Stimulated activated CD8-positive, alpha-beta memory T cell treated with anti-CD3 and anti-CD28 coated beads, Interleukin-2, amount 100 ng/mL, for 48 hours (primary cell): ENCODE data around the gene SNX14.

ENCODE experiments used
- DNase-seq, 2 donors: peaks; one replicate each; pipeline ENCODE4 v3.0.0-alpha.2; 2020; ENCODE audit warnings: low read depth in 2 of 2

The SNX14 gene

DNA sequence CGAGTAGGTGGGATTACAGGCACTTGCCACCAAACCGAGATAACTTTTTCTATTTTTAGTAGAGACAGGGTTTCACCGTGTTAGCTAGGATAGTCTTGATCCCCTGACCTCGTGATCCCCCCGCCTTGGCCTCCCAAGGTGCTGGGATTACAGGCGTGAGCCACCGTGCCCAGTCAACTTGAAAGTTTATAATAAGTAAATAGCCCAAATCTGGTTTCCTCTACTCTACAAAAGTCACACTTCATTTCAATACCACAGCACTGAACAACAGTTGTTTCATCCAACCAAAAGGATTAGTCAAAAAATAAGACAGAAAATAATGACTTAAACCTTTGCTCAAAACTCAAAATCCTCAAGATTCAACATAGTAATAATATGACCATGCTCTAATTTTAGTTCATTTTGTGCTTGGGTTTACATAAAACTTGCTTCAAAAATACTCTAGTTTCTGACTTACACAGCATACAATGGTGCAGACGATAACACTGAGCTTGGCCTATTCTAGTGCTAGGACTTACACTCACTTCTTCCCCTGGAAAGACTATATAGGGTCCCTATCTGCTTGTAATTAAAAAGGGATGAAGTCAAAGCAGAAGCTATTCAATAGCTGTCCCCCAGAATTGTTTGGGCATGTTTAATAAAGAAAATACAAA lies 87.1 kb downstream of the SNX14 start:
- no peak for DNase-seq

GRCh38 chr6:85498596-85499258 lies 94.9 kb downstream of the SNX14 start:
- DNase-seq, result no peak

DNA sequence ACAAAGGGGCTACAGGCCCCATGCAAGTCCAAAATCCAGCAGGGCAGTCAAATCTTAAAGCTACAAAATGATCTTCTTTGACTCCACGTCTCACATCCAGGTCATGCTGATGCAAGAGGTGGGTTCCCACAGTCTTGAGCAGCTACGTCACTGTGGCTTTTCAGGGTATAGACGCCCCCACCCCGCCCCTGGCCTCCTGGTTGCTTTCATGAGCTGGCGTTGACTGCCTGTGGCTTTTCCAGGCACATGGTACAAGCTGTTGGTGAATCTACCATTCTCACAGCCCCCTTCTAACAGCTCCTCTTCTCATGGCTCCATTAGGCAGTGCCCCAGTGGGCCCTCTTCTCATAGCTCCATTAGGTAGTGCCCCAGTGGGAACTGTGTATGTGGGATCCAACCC lies 96.8 kb downstream of the SNX14 start:
- no peak for DNase-seq

- no peak for DNase-seq
These were observed 97.6 kb downstream of the SNX14 start for GRCh38 chr6:85496009-85496579.

GRCh38 chr6:85494547-85495536 lies 98.8 kb downstream of the SNX14 start:
- no peak for DNase-seq

- no peak for DNase-seq
These were observed 100.3 kb downstream of the SNX14 start for GRCh38 chr6:85493389-85493788.

DNA sequence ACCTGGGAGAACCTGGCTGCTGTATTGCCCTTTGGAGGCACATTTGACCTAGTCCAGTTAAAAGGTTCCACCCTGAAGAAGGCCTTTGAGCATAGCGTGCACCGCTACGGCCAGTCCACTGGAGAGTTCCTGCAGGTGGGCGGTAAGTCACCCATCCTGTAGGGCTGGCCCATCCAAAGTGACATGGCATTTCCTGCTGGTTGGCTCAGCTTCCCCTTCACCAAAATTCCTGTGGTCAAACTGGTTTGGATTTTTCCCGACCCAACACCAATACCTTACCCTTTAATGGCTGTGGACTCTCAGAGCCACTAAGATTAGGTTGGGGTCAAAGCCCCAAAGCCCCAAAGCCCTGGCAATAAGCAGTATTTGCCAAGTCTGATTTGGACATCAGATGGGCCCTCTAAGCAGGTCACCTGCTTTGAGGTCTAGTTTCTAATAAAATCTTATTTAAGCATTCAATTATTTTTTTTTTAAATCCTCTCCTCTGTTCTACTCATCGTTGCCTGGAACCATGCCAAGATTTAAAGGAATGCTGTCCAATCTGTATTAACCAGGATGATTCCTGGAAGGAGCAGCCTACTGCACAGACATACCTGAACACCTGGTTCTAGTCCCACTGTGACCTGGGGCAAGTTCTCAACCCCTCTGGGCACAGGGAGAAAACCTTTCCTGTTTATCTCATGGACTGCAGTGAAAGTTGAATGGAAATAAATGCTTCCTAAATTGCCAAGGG lies 103.0 kb downstream of the SNX14 start:
- DNase-seq, result no peak

DNA sequence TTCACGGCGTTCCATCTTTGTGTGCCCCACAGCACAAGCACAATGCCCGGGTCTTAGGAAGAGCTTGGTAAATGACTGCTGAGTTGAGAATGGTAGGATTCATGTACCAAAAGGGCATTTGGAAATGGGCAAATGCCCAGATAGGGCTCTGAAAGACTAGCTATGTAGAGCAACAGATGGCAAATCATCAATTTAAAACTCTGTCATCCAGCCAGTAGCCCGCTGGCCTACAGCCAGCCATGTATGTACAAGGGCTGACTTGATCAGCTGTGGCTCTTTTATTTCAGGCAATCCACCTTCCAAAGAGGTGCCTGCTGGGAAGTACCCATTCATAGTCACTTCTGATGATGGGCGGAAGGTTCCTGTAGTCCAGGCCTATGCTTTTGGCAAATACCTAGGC lies 108.7 kb downstream of the SNX14 start:
- DNase-seq, result no peak

DNA sequence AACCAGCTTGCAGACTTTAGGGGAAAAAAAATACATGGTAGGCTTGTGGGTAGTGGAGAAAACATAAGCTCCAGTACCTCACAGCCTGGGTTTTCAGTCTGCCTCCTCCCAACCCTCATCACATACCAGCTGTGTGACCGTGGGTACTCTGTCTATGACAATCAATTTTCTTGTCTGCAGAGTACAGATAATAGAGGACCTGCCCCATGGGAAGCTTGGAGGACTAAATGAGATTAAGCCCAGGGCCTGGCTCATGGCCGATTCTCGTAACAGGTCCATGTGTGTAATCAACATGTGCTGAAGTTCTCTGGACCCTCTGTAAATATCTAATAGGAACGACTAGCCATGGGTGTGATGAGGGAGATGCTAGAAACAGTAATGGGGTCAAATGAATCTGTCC lies 109.8 kb downstream of the SNX14 start:
- DNase-seq, result no peak

- peak; percentile 71 to 83 for DNase-seq
These were observed 110.6 kb downstream of the SNX14 start for GRCh38 chr6:85482905-85483700.

DNA sequence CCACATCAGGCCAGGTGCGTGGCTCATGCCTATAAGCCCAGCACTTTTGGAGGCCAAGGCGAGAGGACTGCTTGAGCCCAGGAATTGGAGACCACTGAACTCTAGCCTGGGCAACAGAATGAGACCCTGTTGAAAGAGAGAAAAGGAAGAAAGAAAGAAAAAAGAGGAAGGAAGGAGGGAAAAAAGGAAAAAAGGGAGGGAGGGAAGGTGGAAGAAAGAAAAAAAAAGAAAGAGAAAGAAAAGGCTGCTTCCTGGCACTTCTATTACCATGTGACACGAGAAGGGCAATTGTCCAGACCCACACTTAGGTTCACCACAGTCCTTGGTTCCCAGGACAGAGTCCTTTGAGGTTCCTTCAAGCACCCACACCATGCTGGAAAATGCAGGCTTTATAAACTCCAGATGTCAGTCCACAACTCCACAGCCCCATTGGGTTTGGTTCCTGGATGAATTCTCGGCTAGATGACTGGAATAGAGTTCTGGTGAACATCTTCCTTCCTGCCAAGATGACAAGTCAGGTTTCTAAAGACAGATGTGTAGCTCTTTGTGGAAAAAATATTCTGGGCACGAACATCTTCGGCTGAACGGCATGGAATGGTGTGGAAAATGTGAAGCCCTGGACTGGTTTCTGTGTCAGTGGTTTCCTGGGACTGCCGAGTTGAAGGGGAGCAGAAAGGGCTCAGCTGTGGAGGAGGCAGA lies 111.3 kb downstream of the SNX14 start:
- no peak for DNase-seq

DNA sequence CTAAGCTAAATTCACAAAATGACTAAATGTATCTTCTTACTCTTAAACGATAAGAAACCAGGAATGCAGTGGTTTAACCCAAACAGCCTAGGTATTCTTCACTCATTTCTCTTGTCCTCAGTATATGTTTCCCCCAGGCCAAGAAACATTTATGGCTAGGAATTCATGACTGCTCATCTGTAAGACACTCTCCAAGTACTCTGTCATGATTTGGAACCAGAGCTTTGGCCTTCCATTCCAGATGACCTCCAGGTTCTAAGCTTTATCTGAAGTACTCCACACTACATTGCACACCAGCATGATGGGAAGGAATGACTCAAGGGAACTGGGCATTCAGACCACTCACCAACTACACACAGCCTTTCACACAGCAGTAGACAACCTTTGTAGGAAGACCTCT lies 114.5 kb downstream of the SNX14 start:
- DNase-seq, result no peak

DNA sequence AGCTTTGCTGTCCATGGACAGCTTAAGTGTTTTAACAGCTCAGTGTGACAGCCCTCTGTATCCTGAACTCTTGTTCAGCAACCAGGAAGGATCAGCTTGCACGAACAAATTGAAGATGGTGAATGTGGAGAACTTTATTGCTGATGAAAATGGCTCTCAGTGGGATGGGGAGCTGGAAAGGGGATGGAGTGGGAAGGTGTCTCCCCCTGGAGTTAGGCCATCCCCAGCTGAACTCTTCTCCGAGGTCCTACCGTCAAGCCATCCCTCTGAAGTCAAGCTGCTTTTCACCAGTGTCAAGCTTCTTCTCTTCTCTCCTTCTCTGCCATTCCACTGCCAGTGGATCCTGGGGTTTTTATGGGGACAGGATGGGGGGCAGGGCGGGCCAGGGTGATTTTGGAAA lies 117.1 kb downstream of the SNX14 start:
- no peak for DNase-seq

DNA sequence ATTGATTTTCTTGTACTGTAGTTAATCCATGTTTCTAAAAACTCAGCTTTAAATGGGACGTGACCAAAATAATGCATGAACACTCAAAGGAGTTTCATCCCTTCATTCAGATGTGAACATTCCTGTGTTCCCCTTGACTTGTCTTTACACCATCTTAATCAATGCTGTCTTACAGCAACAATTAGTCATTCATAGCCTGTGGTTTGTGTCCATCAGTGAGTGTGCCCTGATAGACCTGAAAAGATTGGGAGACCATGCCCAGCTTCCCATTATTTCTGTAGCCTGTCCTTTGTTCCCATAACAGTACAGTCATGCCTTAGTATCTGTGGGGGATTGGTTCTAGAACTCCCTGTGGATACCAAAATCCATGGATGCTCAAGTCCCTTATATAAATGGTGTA lies 119.9 kb downstream of the SNX14 start:
- no peak for DNase-seq

GRCh38 chr6:85472744-85473143 lies 120.9 kb downstream of the SNX14 start:
- no peak for DNase-seq

DNA sequence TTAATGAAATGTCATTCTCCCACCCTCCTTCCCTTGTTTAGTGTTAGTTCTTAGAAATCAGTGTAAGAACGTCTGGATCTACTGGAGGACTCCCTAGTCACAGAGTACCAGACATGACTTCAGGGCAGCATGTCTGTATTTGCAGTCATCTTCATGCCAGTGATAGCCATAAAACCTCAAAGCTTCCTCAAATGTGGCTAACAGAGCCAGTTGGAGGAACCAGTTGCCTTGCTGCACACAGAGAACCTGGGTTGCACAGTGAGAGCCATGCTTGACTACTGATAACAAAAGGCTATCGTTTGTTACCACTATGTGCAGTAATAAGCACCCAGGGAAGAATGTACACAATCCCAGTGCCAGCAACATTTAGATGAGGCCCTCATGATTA lies 123.6 kb downstream of the SNX14 start:
- no peak for DNase-seq

DNA sequence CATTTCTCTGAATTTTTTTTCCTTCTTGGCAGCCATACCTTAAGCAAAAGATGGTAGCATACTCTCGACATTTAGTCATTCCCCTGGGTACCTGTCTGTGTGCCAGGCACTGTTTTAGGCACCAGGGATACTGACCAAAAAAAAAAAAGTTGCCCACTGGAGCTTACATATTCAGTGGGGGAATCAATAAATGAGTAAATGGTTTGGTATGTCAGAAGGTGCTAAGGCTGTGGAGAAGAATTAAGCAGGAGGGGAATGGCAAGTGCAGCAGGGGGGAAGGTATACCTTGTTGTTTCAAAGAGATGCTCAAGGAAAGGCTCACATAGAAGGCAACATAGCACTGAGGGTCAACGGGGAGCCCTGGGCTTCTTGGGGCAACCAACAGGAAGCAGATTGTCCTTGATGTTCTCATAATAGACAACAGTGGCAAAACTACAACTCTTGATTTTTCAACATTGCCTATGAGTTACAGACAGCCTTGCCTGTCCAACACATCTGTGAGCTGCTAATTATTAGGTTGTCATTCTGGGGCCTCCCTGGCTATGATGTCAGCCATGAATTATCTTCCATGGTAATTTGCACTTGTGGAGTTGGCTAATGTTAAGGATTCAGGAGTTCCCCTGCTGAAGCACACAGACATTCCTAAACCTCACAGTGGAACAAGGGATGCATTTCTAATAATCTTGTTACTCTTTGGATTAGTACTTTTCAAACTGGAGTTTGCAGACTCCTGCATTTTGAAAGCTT lies 124.2 kb downstream of the SNX14 start:
- no peak for DNase-seq

DNA sequence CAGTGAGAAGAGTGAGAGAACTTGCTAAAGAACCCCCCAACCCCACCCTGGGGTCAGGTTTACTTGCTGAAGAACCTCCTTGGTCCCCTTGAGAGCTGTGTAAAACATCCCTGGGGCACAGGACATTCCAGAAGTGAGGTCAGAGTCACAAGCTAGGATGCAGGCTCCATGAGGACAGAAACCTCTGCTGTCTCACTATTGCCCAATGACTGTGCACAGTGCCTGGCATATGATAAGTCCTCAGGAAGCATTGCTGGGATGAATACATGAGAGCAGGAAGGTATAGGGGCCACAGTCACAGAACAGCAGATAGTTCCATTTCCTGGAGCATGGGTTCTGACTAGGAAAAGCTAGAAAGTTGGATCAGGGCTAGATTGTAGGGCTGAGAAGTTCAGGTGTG lies 125.3 kb downstream of the SNX14 start:
- no peak for DNase-seq

DNA sequence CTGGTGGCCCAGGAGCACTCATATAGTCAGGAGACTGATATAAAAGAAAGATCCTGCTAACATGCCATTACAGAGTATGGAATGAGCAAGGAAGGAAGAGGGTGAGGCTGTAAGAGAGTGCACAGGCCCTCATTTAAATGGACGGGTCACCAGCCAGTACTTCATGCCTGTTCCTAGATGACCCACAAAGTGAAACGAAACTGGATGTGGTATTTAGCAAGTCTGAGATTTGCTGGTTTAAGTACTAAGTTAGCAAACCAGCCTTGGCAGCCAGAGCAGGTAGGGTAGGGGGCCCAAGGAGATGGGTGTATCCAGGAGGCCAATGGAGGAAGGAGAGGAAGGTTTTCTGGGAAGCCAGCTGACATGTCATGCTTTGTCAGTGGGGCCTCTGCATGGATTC lies 127.9 kb downstream of the SNX14 start:
- DNase-seq, result no peak
